GF-D8 (cell line): ENCODE results near the gene ARL6IP5.

Experiments used
- DNase-seq: peaks from one replicate; lab custom pipeline; 2025; lab: John Stamatoyannopoulos, UW

ARL6IP5 gene

DNA sequence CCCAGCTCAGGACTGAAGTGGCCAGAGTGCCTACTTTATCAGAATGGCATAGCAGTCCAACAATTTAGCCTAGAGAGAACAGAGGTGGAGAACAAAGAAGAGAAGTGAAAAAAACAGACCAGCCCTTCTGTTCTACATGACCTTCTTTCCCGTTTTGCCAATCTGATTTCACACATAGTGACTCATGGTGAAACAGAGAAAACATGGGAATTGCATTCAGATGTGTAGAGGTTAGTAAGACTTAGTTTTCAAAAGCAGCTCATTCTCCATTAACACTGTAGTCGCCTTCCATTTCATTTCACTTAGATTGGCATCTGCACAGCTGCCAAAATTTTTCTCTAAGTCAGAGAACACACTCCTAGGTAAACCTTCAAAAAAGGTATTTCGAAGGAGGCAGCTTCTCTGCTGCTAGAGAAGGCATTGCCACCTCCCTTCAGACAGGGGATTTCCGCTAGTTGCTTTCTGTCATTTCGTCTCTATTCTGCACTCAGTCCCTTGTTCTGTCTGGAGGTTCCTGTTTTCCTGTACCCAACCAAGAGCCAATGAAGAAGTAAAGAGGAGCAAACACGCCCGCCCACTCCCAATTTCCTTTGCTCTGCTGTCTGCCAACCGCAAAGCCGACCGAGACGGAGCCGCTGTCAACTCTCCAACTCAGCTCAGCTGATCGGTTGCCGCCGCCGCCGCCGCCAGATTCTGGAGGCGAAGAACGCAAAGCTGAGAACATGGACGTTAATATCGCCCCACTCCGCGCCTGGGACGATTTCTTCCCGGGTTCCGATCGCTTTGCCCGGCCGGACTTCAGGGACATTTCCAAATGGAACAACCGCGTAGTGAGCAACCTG is at the start of gene ARL6IP5:
TSS of gene ARL6IP5 (plus strand) at position 612 of the 842 bp plus-strand sequence. CDS start at position 723, 111 bp downstream.
- DNase-seq = peak; percentile 94

DNA sequence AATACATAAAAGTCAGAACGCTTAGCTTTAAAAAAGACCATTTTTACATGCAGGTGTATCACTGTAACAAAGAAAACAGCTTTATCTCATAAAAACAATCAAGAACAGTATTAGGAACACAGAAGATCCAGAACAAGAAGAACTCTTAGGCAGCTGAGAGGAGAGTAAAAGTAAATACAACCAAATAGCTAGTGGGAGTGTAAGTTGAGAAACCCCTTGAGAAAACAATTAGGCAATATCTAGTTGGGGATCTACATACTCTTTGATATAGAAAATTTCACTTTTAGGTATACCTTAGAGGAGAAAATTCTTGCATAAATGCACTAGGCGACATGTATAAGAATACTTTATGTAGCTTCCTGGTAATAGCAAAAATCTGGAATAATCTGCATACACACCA is 40.1 kb upstream of the ARL6IP5 start:
- DNase-seq = no peak

- no peak for DNase-seq
These were observed 35.7 kb upstream of the ARL6IP5 start for GRCh38 chr3:69048990-69049389.

GRCh38 chr3:69051756-69052471 is 32.8 kb upstream of the ARL6IP5 start, which contains the start of gene TMF1:
TSS of gene TMF1 (minus strand) at chr3:69052333. CDS start at chr3:69052086, 247 bp downstream.
- DNase-seq = no peak

DNA sequence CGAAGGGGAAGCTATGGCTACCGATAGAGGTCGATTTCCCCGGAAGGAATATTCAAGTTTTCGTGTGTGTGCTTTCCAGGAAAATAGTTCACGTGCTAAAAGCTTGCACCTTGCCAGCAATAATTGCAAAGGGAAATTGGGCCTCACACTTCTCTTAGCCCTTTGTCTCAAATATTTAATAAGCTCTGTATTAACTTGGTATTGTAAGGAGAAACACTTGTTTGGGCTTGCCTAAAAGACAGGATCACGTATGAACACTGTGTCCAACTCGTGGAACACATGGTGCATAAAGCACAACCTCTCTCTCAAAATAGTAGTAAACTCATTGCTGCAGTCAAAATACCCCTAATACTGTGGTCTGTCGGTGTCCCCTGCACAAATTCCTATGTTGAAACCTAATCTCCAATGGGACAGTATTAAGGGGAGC is 32.3 kb upstream of the ARL6IP5 start:
- DNase-seq = no peak

DNA sequence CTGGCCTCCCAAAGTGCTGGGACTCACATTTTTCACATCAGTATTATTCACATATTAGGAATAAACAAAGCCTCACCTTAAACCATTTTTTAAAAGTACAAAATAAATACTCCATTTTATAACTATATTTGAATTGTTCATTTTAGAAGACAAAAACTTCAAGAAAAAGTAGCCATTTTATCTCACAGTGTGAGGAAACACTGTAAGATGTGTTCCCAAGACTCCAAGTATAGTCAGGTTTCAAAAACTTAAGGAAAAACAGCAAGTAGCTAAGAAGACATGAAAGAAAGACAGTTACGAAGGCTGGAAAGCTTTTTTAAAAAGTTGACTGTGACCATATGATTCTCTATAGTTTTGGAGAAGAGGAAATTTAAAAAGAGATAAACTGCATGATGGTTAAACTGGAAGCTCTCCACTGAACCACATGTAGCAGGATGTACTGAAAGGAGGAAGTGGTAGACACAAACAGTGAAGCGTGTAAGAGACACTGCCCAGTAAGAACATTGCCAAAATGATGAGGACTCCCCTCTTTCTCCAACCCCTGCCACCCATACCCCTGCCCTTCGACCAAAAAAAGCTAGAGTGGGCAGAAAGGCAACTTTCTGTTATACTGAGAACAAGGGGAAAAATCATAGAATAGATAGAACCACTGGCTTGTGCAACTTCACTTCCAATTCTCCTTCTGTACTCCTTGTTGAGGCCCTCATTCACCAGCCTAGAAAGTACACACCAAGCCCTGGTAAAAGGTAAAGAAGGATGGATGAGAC is 26.4 kb upstream of the ARL6IP5 start:
- peak; percentile 69 for DNase-seq

- no peak for DNase-seq
These were observed 25.9 kb upstream of the ARL6IP5 start for GRCh38 chr3:69058947-69059224.

DNA sequence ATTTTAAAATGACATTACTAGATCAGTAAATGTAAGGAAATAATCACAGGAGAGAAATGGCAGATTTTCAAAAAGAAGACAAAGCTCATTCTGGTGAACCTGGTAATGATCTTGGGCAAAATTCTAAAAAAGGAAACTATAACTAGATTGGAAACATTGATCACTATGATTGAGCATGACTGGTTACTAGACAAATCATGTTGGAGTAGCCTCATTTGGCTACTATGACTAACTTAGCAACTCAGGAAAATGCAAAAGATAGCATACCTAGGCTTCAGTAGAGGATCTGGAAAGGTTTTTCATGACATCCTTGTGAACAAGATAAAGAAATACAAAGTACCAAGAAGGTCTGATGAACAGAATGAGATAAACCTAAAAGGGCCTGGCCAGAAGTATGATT is 25.0 kb upstream of the ARL6IP5 start:
- no peak for DNase-seq

DNA sequence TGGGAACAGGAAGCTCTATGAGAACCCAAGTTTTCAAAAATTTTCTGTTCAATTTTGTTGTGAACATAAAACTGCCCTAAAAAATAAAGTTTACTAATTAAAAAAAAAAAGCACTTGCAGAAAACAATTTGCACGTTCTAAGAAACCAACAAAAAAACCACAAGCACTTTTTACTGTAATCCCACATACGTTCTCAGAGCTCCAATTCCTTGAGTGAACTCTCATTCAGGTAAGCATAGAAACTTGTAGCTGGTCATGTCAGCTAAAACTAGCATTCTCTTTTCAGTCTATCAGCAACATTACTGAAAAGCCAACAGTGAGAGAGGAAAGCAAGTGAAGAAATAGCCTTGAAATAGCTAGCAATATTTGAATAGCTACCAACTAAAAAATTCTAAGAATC is 21.1 kb upstream of the ARL6IP5 start:
- DNase-seq = no peak

- no peak for DNase-seq
These were observed 19.3 kb upstream of the ARL6IP5 start for GRCh38 chr3:69065318-69065964.

DNA sequence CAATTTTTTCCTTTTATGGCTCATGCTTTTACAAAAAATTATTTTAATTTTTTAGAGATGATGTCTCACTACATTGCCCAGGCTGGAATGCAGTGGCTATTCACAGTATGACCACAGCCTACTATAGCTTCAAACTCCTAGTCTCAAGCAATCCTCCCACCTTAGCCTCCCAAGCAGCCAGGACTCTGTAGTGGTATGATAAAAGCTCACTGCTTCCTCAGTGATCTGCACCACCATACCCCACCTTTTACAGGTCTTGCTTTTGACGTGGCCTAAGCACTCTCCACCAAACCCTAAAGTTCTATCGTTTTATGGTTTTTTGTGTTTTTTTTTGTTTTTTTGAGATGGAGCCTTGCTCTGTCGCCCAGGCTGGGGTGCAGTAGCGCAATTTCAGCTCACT is 18.6 kb upstream of the ARL6IP5 start:
- no peak for DNase-seq

DNA sequence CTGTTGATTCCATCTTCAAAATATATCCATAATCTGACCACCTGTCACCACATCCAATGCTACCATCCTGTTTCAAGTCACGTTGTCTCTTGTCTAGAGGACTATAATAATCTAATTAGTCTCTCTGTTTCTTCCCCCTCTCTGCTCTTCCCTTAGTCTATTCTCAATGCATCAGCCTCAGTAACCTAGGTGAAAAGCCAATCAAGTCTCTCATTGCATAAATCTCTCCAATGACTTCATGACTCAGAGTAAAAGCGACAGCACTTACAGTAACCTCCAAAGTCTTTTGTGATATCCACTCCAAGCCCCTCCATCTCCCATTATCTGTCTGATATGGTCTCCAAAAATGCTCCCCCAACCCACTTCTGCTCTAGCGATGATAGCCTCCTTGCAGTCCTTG is 11.8 kb upstream of the ARL6IP5 start:
- no peak for DNase-seq

DNA sequence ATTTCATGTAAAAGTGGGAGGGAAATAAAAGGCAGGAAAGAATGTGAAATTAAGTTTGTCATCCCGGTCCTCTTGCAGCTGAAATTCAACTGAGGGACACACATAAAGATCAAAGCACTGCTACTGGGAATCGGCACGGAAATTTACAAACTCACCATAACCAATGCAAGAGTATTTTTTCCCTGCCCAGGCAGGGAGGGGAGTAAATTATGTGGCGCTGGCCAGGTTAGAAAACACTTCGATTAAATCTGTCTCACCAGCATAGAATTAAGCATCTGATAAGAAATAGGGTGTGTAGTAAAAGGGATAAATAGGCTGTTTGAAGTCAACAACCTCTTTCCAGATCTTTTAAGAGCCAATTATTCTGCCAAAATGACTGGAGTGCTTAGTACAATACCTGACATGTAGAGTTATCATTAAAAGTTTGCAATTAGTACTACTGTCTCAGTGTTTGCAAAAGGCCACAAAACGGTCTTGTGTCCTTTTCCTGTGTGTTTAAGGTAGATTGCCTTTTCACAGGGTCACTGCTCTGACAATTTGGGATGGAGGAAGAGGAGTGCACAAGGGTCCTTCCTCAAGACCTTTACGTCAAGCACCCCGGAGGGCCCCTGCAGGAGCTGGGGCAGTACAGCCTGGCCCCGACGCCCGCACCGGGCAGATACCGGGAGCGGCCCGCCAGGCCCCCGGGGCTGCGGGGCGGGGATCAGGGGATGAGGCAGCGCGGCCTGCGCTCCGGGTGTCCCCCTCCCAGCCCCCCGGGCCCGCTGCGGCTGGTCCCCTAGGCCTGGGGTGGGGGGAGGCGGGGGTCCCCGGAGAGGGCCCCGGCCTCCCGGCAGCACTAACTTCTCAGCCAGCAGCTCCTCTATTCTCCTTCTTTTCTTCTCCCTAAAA is 5.2 kb upstream of the ARL6IP5 start:
- DNase-seq = no peak

- DNase-seq = peak; percentile 62
These were observed 4.4 kb upstream of the ARL6IP5 start, which contains the start of gene UBA3 for GRCh38 chr3:69080233-69080920. TSS of gene UBA3 (minus strand) at chr3:69080365. CDS start at chr3:69080353, 12 bp downstream.

DNA sequence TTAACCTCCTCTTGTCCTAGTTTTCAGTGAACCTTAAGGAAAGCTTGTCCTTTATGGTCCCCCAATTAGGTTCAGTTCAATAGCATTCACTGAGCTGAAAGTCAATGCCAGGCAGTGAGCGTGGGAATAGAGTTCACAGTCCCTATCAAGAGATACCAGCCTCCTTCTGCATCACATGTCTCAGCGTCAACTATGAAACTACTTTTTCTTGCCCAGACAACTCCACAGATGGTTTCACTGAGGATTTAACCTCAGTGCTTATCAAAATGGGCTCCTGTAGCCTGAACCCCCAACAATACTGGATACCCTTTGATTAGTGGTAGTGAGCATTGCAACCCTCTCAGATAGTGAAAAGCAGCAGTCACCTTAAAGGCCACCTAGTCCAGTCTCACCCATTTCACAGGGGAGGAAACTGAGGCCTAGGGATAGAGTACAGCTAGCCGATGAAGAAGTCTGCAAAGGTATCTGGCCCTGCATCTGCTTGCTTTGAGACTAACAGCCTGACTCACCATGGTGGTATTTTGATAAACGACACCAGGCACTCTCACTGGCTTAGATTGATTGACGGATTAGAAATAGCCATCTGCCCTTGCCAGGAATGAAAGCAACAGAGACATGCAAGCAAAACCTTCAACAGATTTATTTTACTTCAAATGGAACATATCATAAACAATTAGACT is 3.0 kb upstream of the ARL6IP5 start:
- DNase-seq = no peak

DNA sequence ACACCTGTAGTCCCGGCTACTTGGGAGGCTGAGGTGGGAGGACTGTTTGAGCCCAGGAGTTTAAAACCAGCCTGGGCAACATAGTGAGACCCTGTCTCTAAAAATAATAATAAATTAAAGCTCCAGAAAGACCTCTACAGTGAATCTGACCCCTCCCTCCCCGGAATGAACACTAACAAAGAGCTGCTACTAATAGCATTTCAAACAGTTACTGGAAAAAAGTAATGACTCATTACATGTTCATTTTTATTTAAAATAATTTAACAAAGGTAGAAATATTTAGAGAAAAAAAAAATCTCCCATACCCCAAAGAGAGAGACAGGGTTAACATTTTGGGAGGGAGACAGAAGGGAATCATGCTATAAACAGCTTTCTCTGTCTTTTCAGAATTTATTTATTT is 2.4 kb upstream of the ARL6IP5 start:
- no peak for DNase-seq

GRCh38 chr3:69082805-69083204 is 1.9 kb upstream of the ARL6IP5 start:
- DNase-seq = peak; percentile 79

DNA sequence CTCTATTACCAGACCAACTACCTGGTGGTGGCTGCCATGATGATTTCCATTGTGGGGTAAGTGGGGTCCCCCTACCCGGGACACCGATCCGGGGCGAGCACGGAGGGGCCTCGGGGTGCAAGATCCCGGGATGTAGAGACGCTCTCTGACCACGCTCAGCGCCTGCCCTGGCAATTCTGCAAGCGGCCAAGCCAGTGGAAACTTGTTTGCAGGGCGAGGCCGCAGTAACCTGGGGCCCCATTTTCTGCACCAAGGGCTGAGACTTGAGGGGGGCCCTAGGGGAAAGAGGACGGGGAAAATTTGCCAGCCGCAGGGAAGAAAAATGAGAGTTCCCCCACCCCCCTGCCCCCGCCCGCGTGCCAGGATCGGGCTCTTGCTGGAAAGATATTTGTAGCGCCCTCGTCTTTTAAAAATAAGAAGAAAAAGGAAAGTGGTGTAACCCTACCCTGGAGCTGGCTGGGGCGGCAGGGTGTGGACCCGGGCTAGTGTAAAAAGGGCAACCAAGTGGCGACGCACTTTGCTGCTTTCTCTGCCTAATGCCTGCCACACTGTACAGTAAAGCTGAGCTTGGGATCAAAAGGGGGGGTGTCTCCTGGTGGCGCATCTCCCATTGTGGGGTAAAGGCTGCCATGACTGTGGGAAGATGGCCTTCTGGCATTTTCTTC is 563 bp downstream of the ARL6IP5 start:
- DNase-seq = no peak
